Measurements from ENCODE around the gene NCBP1.

DNA sequence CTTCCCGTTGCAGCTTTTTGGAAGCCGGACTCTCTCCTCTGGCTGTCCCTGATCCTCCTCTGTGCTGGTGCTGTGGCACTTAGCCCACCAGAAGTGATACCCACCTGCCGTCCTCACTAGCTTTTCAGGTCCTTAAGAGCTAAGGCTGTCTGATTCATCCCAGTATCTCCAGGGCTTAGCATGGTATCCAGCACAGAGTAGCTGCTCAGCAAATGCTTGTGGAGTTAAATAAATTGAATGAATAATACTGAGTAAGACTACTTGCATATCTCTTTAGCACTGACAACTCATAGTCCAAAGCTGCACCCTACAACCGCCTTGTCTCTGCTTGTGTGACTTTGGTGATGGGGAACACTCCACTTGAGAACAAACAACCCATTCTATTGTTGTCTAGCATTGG lies 71.2 kb downstream of the NCBP1 start:
- TF ChIP-seq, protein P1, sequence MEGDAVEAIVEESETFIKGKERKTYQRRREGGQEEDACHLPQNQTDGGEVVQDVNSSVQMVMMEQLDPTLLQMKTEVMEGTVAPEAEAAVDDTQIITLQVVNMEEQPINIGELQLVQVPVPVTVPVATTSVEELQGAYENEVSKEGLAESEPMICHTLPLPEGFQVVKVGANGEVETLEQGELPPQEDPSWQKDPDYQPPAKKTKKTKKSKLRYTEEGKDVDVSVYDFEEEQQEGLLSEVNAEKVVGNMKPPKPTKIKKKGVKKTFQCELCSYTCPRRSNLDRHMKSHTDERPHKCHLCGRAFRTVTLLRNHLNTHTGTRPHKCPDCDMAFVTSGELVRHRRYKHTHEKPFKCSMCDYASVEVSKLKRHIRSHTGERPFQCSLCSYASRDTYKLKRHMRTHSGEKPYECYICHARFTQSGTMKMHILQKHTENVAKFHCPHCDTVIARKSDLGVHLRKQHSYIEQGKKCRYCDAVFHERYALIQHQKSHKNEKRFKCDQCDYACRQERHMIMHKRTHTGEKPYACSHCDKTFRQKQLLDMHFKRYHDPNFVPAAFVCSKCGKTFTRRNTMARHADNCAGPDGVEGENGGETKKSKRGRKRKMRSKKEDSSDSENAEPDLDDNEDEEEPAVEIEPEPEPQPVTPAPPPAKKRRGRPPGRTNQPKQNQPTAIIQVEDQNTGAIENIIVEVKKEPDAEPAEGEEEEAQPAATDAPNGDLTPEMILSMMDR (IDR thresholded peaks at IDR 0.05), result no peak
- no peak for TF ChIP-seq POLR2AphosphoS5 (IDR thresholded peaks at IDR 0.05)
